ENCODE results near the gene ADARB2.

- TF ChIP-seq CTCF (IDR thresholded peaks at IDR 0.05; ENCODE audit: low read depth, low read length, missing input control) (no peak), TAF1 (conservative IDR thresholded peaks at IDR 0.05) (no peak), JUND (IDR thresholded peaks at IDR 0.05) (no peak), YY1 (IDR thresholded peaks at IDR 0.05) (no peak), MAX (IDR thresholded peaks at IDR 0.05) (no peak), ZBTB33 (IDR thresholded peaks at IDR 0.05) (no peak), RXRA (IDR thresholded peaks at IDR 0.05) (no peak), SP1 (IDR thresholded peaks at IDR 0.05) (no peak), RAD21 (IDR thresholded peaks at IDR 0.05) (no peak), FOXA1 (IDR thresholded peaks at IDR 0.05) (no peak)
Measured at GRCh38 chr10:1229574-1229973, 507.8 kb downstream of the ADARB2 start.
